Psoas muscle (tissue), 8 donors: Measurements from ENCODE around the gene ARL2BP. TPM values are rescaled to one million over a fixed set of nuclear protein-coding genes. Genes with fewer than 3 reads are reported as not detected.

Experiments
- ATAC-seq, 4 donors: fragments of 200-7000 bp; cut with Tn5 transposase; one replicate each; pipeline ENCODE4 v1.9.1; 2020; ENCODE audit warnings: moderate library complexity in 3 of 4, mild to moderate bottlenecking in 2 of 4
- DNase-seq, 2 donors: peaks; one replicate each; pipeline ENCODE4 v3.0.0-alpha.2; 2020
- H3K27ac ChIP-seq: fragments of 200-600 bp; one replicate; pipeline ENCODE4 v1.8.0; 2022
- H3K27me3 ChIP-seq, 3 donors: fragments of 200-600 bp in 1 of 3; one replicate each; pipeline versions ENCODE4 v1.6.1 to v1.8.0; 2013 to 2022; ENCODE audit warnings: low read length in 2 of 3, mild to moderate bottlenecking in 2 of 3, moderate library complexity in 1 of 3; ENCODE audit not compliant: insufficient read depth in 3 of 3
- H3K36me3 ChIP-seq, 2 donors: fragments of 200-600 bp in 1 of 2; one replicate each; pipeline versions ENCODE4 v1.6.1 to v1.8.0; 2013 to 2022; ENCODE audit warnings: low read depth in 1 of 2, mild to moderate bottlenecking in 1 of 2, moderate library complexity in 1 of 2; ENCODE audit not compliant: insufficient read depth in 1 of 2
- H3K4me1 ChIP-seq: fragments of 200-600 bp; one replicate; pipeline ENCODE4 v1.8.0; 2022
- H3K4me3 ChIP-seq: fragments of 200-600 bp; one replicate; pipeline ENCODE4 v1.8.0; 2022; ENCODE audit warnings: mild to moderate bottlenecking
- H3K9me3 ChIP-seq: fragments of 200-600 bp; one replicate; pipeline ENCODE4 v1.8.0; 2022
- CTCF ChIP-seq: fragments of 200-600 bp; IDR thresholded peaks from one replicate; pipeline ENCODE4 v1.8.0; 2022; ENCODE audit warnings: antibody characterized with exemption
- WGBS, 3 donors: extraction: QIAGEN DNeasy Blood & Tissue Kit; methylation state at CpG; one replicate each; pipeline versions ENCODE4 v1.1.6 to v1.1.7; 2013; 5-methylcytosine and 5-hydroxymethylcytosine counted together
- intact Hi-C, 2 donors: fragments of 100-400 bp; cut with DNase I; formaldehyde crosslinking; loops; one replicate each; pipeline versions ENCODE4 v1.11.0 to v1.14.2; 2022
- polyA plus RNA-seq, 3 donors: library from polyadenylated mRNA; stranded (reverse); fragments of 200-250 nt; gene quantifications; one replicate each; pipeline ENCODE4 v1.2.3, GENCODE V29; 2013
- total RNA-seq, 4 donors: library from RNA; stranded (reverse); fragmentation: NEBNext Ultra II Directional in 2 of 4; extraction: Animal tissue kit (Norgen Biotek cat#: 25700) in 2 of 4; gene quantifications; one replicate each; pipeline versions ENCODE4 v1.2.1 to v1.2.4, GENCODE V29; 2021 to 2023
- donor health status: healthy with polysubstance abuse.
- donor health status: DM: no; HTN: no; CAD: no; lungs with moderate emphysema.
- donor health status: Bipolar disorder and iron deficiency.
- donor health status: healthy.
- donor health status: DM: yes; HTN: yes; CAD: no.
- donor health status: DM: no; HTN: no; CAD: no.
- donor health status: DM: no; HTN: no; CAD: no.
- donor health status: DM: yes; HTN: yes; CAD: no.

ARL2BP gene
- total and polyA plus RNA-seq, 7 donors: 25.2 to 88.3 (median 39.9) TPM

- 34 to 60% (median 46%) methylated on average over 3 of the region's 3 CpGs for WGBS, 3 donors
- Histone ChIP-seq H3K36me3 (peaks cover 11 to 100% of the 10 kb centered on the region in 2 donors), H3K27ac (no peak overlapping the region), H3K4me3 (no peak overlapping the region), H3K9me3 (no peaks in the 10 kb centered on the region), H3K27me3 (no peaks in the 10 kb centered on the region), H3K4me1 (no peaks in the 10 kb centered on the region)
- ATAC-seq: peak in 1 of 4 donors; percentile 26
- intact Hi-C loops: no loop called here
- TF ChIP-seq CTCF: no peak
- DNase-seq: no peak
Measured at GRCh38 chr16:57231821-57232350, 13.2 kb upstream of the ARL2BP start.

GRCh38 chr16:57233944-57234706, 10.9 kb upstream of the ARL2BP start:
- Histone ChIP-seq H3K9me3 (no peaks in the 10 kb centered on the region), H3K4me3 (no peak overlapping the region), H3K4me1 (no peaks in the 10 kb centered on the region), H3K36me3 (peaks cover 11 to 98% of the 10 kb centered on the region in 2 donors), H3K27me3 (no peaks in the 10 kb centered on the region), H3K27ac (no peak overlapping the region)
- TF ChIP-seq CTCF: no peak
- WGBS, 3 donors: 71 to 97% (median 85%) methylated on average over 9 of the region's 9 CpGs
- ATAC-seq (no peak), DNase-seq (no peak)
- intact Hi-C loops: no loop called here

DNA sequence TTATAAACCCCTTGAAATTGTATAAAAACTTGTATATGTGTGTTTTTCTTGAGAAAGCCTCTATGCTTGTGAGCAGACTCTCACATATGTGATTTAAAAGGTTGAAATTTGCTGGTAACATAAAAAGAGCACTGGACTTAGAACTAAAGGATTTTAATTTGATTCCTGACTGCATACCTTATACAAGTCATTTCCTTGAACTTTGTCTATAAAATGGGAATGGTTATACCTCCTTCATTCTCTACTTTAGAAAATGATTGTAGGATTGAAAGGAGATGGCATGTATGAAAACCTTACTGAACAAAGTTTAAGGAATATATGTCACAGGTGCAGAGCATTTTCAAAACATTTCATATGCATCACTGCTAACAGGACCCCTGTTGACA, 10.4 kb upstream of the ARL2BP start:
- no peak for ATAC-seq
- intact Hi-C loops: no loop called here
- Histone ChIP-seq H3K36me3 (peaks cover 11 to 98% of the 10 kb centered on the region in 2 donors), H3K27ac (no peak overlapping the region), H3K4me3 (no peak overlapping the region), H3K27me3 (no peaks in the 10 kb centered on the region), H3K4me1 (no peaks in the 10 kb centered on the region), H3K9me3 (no peaks in the 10 kb centered on the region)
- DNase-seq: no peak
- no peak for TF ChIP-seq CTCF

- Histone ChIP-seq H3K27ac (no peak overlapping the region), H3K27me3 (no peaks in the 10 kb centered on the region), H3K9me3 (no peaks in the 10 kb centered on the region), H3K36me3 (peaks cover 11 to 97% of the 10 kb centered on the region in 2 donors), H3K4me3 (no peak overlapping the region), H3K4me1 (no peaks in the 10 kb centered on the region)
- TF ChIP-seq CTCF: no peak
- DNase-seq (no peak), ATAC-seq (no peak)
- intact Hi-C loops: no loop called here
- 78 to 83% (median 82%) methylated on average over 8 of the region's 8 CpGs for WGBS, 3 donors
Measured at GRCh38 chr16:57235128-57236021, 9.7 kb upstream of the ARL2BP start.
